ENCODE data around the gene WDR59. TPM values are rescaled to one million over a fixed set of nuclear protein-coding genes. Genes with fewer than 3 reads are reported as not detected.
A peak's percentile ranks its signal among the peaks of the same experiment; 100 is the strongest.

The WDR59 gene
- total and polyA plus RNA-seq, 4 donors: 11.2 to 60.1 (median 32.0) TPM

- H3K27ac ChIP-seq (ENCODE audit: low read depth in 1 of 2, low read length in 1 of 2): no peak overlapping the region
Observed at GRCh38 chr16:74872302-74872701, 112.6 kb downstream of the WDR59 start.

DNA sequence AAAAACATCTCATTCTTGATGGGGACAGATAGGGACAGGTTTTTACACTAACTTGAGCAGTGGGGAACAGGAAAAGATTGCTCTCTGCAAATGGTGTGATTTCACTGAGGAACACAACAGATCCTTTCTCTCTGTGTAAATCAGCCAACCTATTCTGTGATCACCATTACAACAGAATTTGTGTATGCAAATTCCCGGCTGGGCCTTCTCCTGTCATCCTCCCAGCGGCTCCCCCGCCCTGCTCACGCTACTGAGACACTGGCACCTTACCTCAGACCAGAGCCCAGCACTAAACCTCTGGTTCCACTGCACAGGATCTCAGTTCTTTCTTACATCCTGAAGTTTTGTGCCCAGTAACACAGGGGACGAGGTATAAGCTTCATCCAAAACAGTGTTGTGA, 113.3 kb downstream of the WDR59 start:
- ATAC-seq (ENCODE audit: insufficient read depth, low FRiP score) (no peak), DNase-seq (no peak)
- Histone ChIP-seq H3K36me3 (ENCODE audit: control insufficient read depth in 4 of 4, insufficient read depth in 4 of 4, low read length in 4 of 4) (peaks cover 0 to 11% (median 7%) of the 10 kb centered on the region in 4 donors), H3K27ac (ENCODE audit: low read depth in 1 of 2, low read length in 1 of 2) (no peak overlapping the region), H3K9ac (ENCODE audit: insufficient read depth in 1 of 2, low read length in 2 of 2) (no peak overlapping the region), H3K9me3 (ENCODE audit: control insufficient read depth in 4 of 4, insufficient read depth in 3 of 4, low read length in 3 of 4) (no peaks in the 10 kb centered on the region), H3K4me3 (no peak overlapping the region), H3K27me3 (ENCODE audit: control insufficient read depth in 3 of 3, insufficient read depth in 3 of 3, low read length in 2 of 3) (no peaks in the 10 kb centered on the region), H3K4me1 (ENCODE audit: control insufficient read depth in 5 of 5, insufficient read depth in 5 of 5, low read length in 5 of 5) (peaks cover 0 to 4% (median 0%) of the 10 kb centered on the region in 5 donors)
- WGBS, 2 donors: 75 to 98% methylated on average over 5 of the region's 5 CpGs
- TF ChIP-seq, protein P1, sequence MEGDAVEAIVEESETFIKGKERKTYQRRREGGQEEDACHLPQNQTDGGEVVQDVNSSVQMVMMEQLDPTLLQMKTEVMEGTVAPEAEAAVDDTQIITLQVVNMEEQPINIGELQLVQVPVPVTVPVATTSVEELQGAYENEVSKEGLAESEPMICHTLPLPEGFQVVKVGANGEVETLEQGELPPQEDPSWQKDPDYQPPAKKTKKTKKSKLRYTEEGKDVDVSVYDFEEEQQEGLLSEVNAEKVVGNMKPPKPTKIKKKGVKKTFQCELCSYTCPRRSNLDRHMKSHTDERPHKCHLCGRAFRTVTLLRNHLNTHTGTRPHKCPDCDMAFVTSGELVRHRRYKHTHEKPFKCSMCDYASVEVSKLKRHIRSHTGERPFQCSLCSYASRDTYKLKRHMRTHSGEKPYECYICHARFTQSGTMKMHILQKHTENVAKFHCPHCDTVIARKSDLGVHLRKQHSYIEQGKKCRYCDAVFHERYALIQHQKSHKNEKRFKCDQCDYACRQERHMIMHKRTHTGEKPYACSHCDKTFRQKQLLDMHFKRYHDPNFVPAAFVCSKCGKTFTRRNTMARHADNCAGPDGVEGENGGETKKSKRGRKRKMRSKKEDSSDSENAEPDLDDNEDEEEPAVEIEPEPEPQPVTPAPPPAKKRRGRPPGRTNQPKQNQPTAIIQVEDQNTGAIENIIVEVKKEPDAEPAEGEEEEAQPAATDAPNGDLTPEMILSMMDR (IDR thresholded peaks at IDR 0.05; ENCODE audit: control extremely low read depth, extremely low read depth): no peak

More at GRCh38 chr16:74872302-74872701, 112.6 kb downstream of the WDR59 start:
- ATAC-seq (ENCODE audit: insufficient read depth, low FRiP score) (no peak), DNase-seq (no peak)
- peaks cover 0 to 4% (median 0%) of the 10 kb centered on the region in 5 donors for H3K4me1 ChIP-seq (ENCODE audit: control insufficient read depth in 5 of 5, insufficient read depth in 5 of 5, low read length in 5 of 5)
- H3K36me3 ChIP-seq (ENCODE audit: control insufficient read depth in 4 of 4, insufficient read depth in 4 of 4, low read length in 4 of 4): peaks cover 0 to 13% (median 8%) of the 10 kb centered on the region in 4 donors
- H3K9ac ChIP-seq (ENCODE audit: insufficient read depth in 1 of 2, low read length in 2 of 2): no peak overlapping the region
- H3K27me3 ChIP-seq (ENCODE audit: control insufficient read depth in 3 of 3, insufficient read depth in 3 of 3, low read length in 2 of 3): no peaks in the 10 kb centered on the region
- whole genome bisulfite sequencing, 2 donors: 81 to 97% methylated on average over 2 of the region's 2 CpGs
- no peaks in the 10 kb centered on the region for H3K9me3 ChIP-seq (ENCODE audit: control insufficient read depth in 4 of 4, insufficient read depth in 3 of 4, low read length in 3 of 4)
- TF ChIP-seq, protein P1 (IDR thresholded peaks at IDR 0.05; ENCODE audit: control extremely low read depth, extremely low read depth): no peak
- no peak overlapping the region for H3K4me3 ChIP-seq

DNA sequence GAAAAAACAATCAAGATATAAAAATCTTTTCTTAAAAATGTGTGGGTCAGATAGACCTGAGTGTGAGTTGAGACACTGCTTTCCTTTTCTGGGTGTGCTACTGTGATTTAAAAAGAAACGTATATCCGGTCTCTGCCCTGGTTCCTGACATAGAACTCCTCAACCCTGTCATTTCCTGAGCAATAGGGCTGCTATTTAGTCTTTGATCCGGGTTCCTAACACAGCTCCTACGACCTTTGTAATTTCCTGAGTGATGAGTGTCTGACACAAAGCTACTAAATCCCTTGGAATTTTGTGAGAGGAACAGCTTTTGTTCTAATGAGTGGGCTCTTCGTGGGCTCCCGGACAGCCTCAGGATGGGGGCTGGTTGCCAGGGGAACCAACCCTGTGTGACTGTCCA, 116.4 kb downstream of the WDR59 start:
- H3K27ac ChIP-seq (ENCODE audit: low read depth in 1 of 2, low read length in 1 of 2): peak overlapping the region in 1 of 2 donors; percentile 68
- no peaks in the 10 kb centered on the region for H3K9me3 ChIP-seq (ENCODE audit: control insufficient read depth in 4 of 4, insufficient read depth in 3 of 4, low read length in 3 of 4)
- no peak for ATAC-seq (ENCODE audit: insufficient read depth, low FRiP score)
- no peak overlapping the region for H3K9ac ChIP-seq (ENCODE audit: insufficient read depth in 1 of 2, low read length in 2 of 2)
- H3K36me3 ChIP-seq (ENCODE audit: control insufficient read depth in 4 of 4, insufficient read depth in 4 of 4, low read length in 4 of 4): peaks cover 0 to 4% (median 1%) of the 10 kb centered on the region in 4 donors
- TF ChIP-seq, protein P1 (IDR thresholded peaks at IDR 0.05; ENCODE audit: control extremely low read depth, extremely low read depth): no peak
- no peak overlapping the region for H3K4me3 ChIP-seq
- peak in 2 of 3 donors; percentile 13 to 54 for DNase-seq
- peaks cover 0 to 4% (median 0%) of the 10 kb centered on the region in 5 donors for H3K4me1 ChIP-seq (ENCODE audit: control insufficient read depth in 5 of 5, insufficient read depth in 5 of 5, low read length in 5 of 5)
- no peaks in the 10 kb centered on the region for H3K27me3 ChIP-seq (ENCODE audit: control insufficient read depth in 3 of 3, insufficient read depth in 3 of 3, low read length in 2 of 3)
- WGBS, 2 donors: 25 to 36% methylated on average over 6 of the region's 6 CpGs

DNA sequence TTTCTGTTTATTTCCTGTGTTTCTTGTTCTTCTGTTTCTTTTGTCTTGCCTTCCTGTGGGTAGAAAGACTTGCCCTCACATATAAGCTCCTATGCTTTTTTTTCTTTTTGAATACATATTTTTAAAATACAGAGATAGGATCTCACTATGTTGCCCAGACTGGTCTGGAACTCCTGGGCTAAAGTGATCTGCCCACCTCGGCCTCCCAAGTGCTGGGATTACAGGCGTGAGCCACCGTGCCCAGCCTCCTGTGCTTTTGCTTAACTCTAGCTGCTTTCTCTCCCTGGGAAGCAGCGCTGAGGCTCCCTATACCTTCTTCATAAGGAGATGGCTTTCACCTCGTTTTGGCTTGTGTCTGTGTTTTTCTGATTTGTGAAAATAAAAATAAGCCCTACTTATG, 116.9 kb downstream of the WDR59 start:
- Histone ChIP-seq H3K36me3 (ENCODE audit: control insufficient read depth in 4 of 4, insufficient read depth in 4 of 4, low read length in 4 of 4) (peaks cover 0 to 4% (median under 1%) of the 10 kb centered on the region in 4 donors), H3K9me3 (ENCODE audit: control insufficient read depth in 4 of 4, insufficient read depth in 3 of 4, low read length in 3 of 4) (no peaks in the 10 kb centered on the region), H3K9ac (ENCODE audit: insufficient read depth in 1 of 2, low read length in 2 of 2) (no peak overlapping the region), H3K27me3 (ENCODE audit: control insufficient read depth in 3 of 3, insufficient read depth in 3 of 3, low read length in 2 of 3) (no peaks in the 10 kb centered on the region), H3K27ac (ENCODE audit: low read depth in 1 of 2, low read length in 1 of 2) (peak overlapping the region; percentile 14 to 64), H3K4me1 (ENCODE audit: control insufficient read depth in 5 of 5, insufficient read depth in 5 of 5, low read length in 5 of 5) (peaks cover 0 to 4% (median 0%) of the 10 kb centered on the region in 5 donors), H3K4me3 (no peak overlapping the region)
- ATAC-seq (ENCODE audit: insufficient read depth, low FRiP score): no peak
- no peak for DNase-seq
- WGBS, 2 donors: 73 to 83% methylated on average over 5 of the region's 5 CpGs
- TF ChIP-seq, protein P1 (IDR thresholded peaks at IDR 0.05; ENCODE audit: control extremely low read depth, extremely low read depth): no peak
